ENCODE measurements around the gene SCN5A.

DNA sequence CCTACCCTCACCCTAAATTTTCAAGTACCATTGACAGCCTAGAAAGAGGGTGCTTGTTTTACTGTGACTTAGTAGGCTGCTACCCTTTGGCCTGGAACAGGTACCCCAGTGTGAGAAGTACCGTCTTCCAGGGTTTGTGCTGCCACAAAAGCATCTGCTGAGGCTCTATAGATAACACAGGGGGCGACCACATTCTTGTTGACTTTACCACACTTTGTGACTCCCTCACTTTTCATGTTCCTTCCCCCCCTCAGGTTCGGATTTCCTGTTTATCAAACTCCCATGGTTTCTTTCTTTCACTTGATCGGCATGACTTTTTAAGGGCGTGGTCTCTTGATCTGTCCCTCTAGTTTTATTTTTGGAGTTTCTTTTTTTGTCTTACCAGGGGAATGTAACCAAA, 129.8 kb downstream of the SCN5A start:
- TF ChIP-seq CTCF (IDR thresholded peaks at IDR 0.05; ENCODE audit: low read depth, low read length) (no peak), EZH2phosphoT487 (IDR thresholded peaks at IDR 0.05; ENCODE audit: low read depth) (no peak)

Data from OCI-LY3 (cell line).